ENCODE data around the gene LDHAL6A. TPM values are rescaled to one million over a fixed set of nuclear protein-coding genes. Genes with fewer than 3 reads are reported as not detected.

Gene LDHAL6A
- total RNA-seq, 1 experiment from 2014 or later, result 0.59 TPM

GRCh38 chr11:18491924-18492323, 36.3 kb downstream of the LDHAL6A start:
- no peaks in the 10 kb centered on the region for H3K4me1 Mint-ChIP-seq (ENCODE audit: low read depth, unreplicated experiment)
- H3K27me3 Mint-ChIP-seq (ENCODE audit: insufficient read depth, unreplicated experiment), result no peaks in the 10 kb centered on the region
- H3K36me3 ChIP-seq (ENCODE audit: control insufficient read depth, insufficient read depth, low read length), result no peaks in the 10 kb centered on the region; the same call in none of the 2 replicates
- H3K4me3 ChIP-seq (ENCODE audit: low read depth, low read length), result no peak overlapping the region
- CTCF ChIA-PET, result interaction anchor here (0.6 to 0.7 kb wide), 2 partner anchors 15 to 377 kb away, joined by 3 read pairs; no protein-coding TSS in a partner anchor
- no peak overlapping the region for H3K27ac Mint-ChIP-seq (ENCODE audit: unreplicated experiment)
- peaks cover 16% of the 10 kb centered on the region; the same call in 1 of the 2 replicates for H3K4me1 ChIP-seq
- POLR2A ChIA-PET, result interaction anchor here (1.1 kb wide), 1 partner anchor 34 kb away, joined by 3 read pairs; no protein-coding TSS in a partner anchor
- no peak for TF ChIP-seq CTCF (IDR thresholded peaks at IDR 0.05; ENCODE audit: insufficient read depth in 1 of 2, low read depth in 1 of 2, low read length in 1 of 2, severe bottlenecking in 1 of 2, unreplicated experiment in 1 of 2)
- H3K9me3 Mint-ChIP-seq (ENCODE audit: unreplicated experiment), result no peaks in the 10 kb centered on the region
- intact Hi-C loops (cut with micrococcal nuclease; ENCODE audit: unreplicated experiment), result no loop called here
- peaks cover 29% of the 10 kb centered on the region for H3K36me3 Mint-ChIP-seq (ENCODE audit: insufficient read depth, unreplicated experiment)
- H3K9me3 ChIP-seq, result no peaks in the 10 kb centered on the region
- no peak overlapping the region for H3K4me3 Mint-ChIP-seq (ENCODE audit: unreplicated experiment)
- BruUV-seq (replicated peaks), result no TSS peak
- DNase-seq, result no peak
- no peaks in the 10 kb centered on the region for H3K27me3 ChIP-seq (replicated peaks; ENCODE audit: control insufficient read depth, insufficient read depth, low read length)

GRCh38 chr11:18492888-18493287, 37.2 kb downstream of the LDHAL6A start:
- Mint-ChIP-seq H3K4me3 (ENCODE audit: unreplicated experiment) (no peak overlapping the region), H3K4me1 (ENCODE audit: low read depth, unreplicated experiment) (no peaks in the 10 kb centered on the region), H3K27ac (ENCODE audit: unreplicated experiment) (no peak overlapping the region), H3K36me3 (ENCODE audit: insufficient read depth, unreplicated experiment) (peaks cover 29% of the 10 kb centered on the region), H3K9me3 (ENCODE audit: unreplicated experiment) (no peaks in the 10 kb centered on the region), H3K27me3 (ENCODE audit: insufficient read depth, unreplicated experiment) (no peaks in the 10 kb centered on the region)
- no peaks in the 10 kb centered on the region for H3K9me3 ChIP-seq
- no TSS peak for BruUV-seq (replicated peaks)
- peaks cover 16% of the 10 kb centered on the region; the same call in 1 of the 2 replicates for H3K4me1 ChIP-seq
- ChIA-PET CTCF (no interaction called here), POLR2A (no interaction called here)
- H3K27me3 ChIP-seq (replicated peaks; ENCODE audit: control insufficient read depth, insufficient read depth, low read length), result no peaks in the 10 kb centered on the region
- no peaks in the 10 kb centered on the region; the same call in none of the 2 replicates for H3K36me3 ChIP-seq (ENCODE audit: control insufficient read depth, insufficient read depth, low read length)
- TF ChIP-seq CTCF (IDR thresholded peaks at IDR 0.05; ENCODE audit: insufficient read depth in 1 of 2, low read depth in 1 of 2, low read length in 1 of 2, severe bottlenecking in 1 of 2, unreplicated experiment in 1 of 2), result no peak
- H3K4me3 ChIP-seq (ENCODE audit: low read depth, low read length), result no peak overlapping the region
- intact Hi-C loops (cut with micrococcal nuclease; ENCODE audit: unreplicated experiment), result no loop called here
- no peak for DNase-seq

- no TSS peak for BruUV-seq (replicated peaks)
- no peak overlapping the region for H3K4me3 ChIP-seq (ENCODE audit: low read depth, low read length)
Measured at GRCh38 chr11:18493310-18493709, 37.7 kb downstream of the LDHAL6A start.

More at GRCh38 chr11:18493310-18493709, 37.7 kb downstream of the LDHAL6A start:
- Histone ChIP-seq H3K4me1 (peaks cover 16% of the 10 kb centered on the region; the same call in 1 of the 2 replicates), H3K36me3 (ENCODE audit: control insufficient read depth, insufficient read depth, low read length) (no peaks in the 10 kb centered on the region; the same call in none of the 2 replicates), H3K9me3 (no peaks in the 10 kb centered on the region), H3K27me3 (replicated peaks; ENCODE audit: control insufficient read depth, insufficient read depth, low read length) (no peaks in the 10 kb centered on the region)
- Mint-ChIP-seq H3K9me3 (ENCODE audit: unreplicated experiment) (no peaks in the 10 kb centered on the region), H3K36me3 (ENCODE audit: insufficient read depth, unreplicated experiment) (peaks cover 28% of the 10 kb centered on the region), H3K27me3 (ENCODE audit: insufficient read depth, unreplicated experiment) (no peaks in the 10 kb centered on the region), H3K4me3 (ENCODE audit: unreplicated experiment) (no peak overlapping the region), H3K27ac (ENCODE audit: unreplicated experiment) (no peak overlapping the region), H3K4me1 (ENCODE audit: low read depth, unreplicated experiment) (no peaks in the 10 kb centered on the region)
- ChIA-PET POLR2A (no interaction called here), CTCF (no interaction called here)
- TF ChIP-seq CTCF (IDR thresholded peaks at IDR 0.05; ENCODE audit: insufficient read depth in 1 of 2, low read depth in 1 of 2, low read length in 1 of 2, severe bottlenecking in 1 of 2, unreplicated experiment in 1 of 2), result no peak
- no peak for DNase-seq
- intact Hi-C loops (cut with micrococcal nuclease; ENCODE audit: unreplicated experiment), result no loop called here
